Measurements from ENCODE around the gene SMG6.

SMG6 gene

GRCh38 chr17:2094891-2095535 is 208.6 kb downstream of the SMG6 start:
- TF ChIP-seq CTCF (IDR thresholded peaks at IDR 0.05; ENCODE audit: extremely low read depth, insufficient read depth, missing control alignments) = peak; percentile 61
- in situ Hi-C loops (cut with MboI; ENCODE audit: low pct_unique_long_range_greater_than_20kb, low sequenced_read_pairs, unreplicated experiment) = loop anchor here (10.0 kb wide), 1 partner anchor 150 kb away; no protein-coding TSS in a partner anchor
- DNase-seq (ENCODE audit: low spot score) = no peak

GRCh38 chr17:2093349-2093748 is 210.2 kb downstream of the SMG6 start:
- no peak for DNase-seq (ENCODE audit: low spot score)
- in situ Hi-C loops (cut with MboI; ENCODE audit: low pct_unique_long_range_greater_than_20kb, low sequenced_read_pairs, unreplicated experiment) = loop anchor here (10.0 kb wide), 1 partner anchor 151 kb away; no protein-coding TSS in a partner anchor
- no peak for TF ChIP-seq CTCF (IDR thresholded peaks at IDR 0.05; ENCODE audit: extremely low read depth, insufficient read depth, missing control alignments)

GRCh38 chr17:2092253-2092652 is 211.3 kb downstream of the SMG6 start:
- DNase-seq (ENCODE audit: low spot score) = no peak
- no peak for TF ChIP-seq CTCF (IDR thresholded peaks at IDR 0.05; ENCODE audit: extremely low read depth, insufficient read depth, missing control alignments)
- in situ Hi-C loops (cut with MboI; ENCODE audit: low pct_unique_long_range_greater_than_20kb, low sequenced_read_pairs, unreplicated experiment) = loop anchor here (10.0 kb wide), 1 partner anchor 153 kb away; no protein-coding TSS in a partner anchor

- in situ Hi-C loops (cut with MboI; ENCODE audit: low pct_unique_long_range_greater_than_20kb, low sequenced_read_pairs, unreplicated experiment) = loop anchor here (10.0 kb wide), 1 partner anchor 154 kb away; no protein-coding TSS in a partner anchor
- TF ChIP-seq CTCF (IDR thresholded peaks at IDR 0.05; ENCODE audit: extremely low read depth, insufficient read depth, missing control alignments) = no peak
- no peak for DNase-seq (ENCODE audit: low spot score)
Observed at GRCh38 chr17:2090804-2091534, 212.6 kb downstream of the SMG6 start.

- in situ Hi-C loops (cut with MboI; ENCODE audit: low pct_unique_long_range_greater_than_20kb, low sequenced_read_pairs, unreplicated experiment) = loop anchor here (10.0 kb wide), 1 partner anchor 155 kb away; no protein-coding TSS in a partner anchor
- no peak for TF ChIP-seq CTCF (IDR thresholded peaks at IDR 0.05; ENCODE audit: extremely low read depth, insufficient read depth, missing control alignments)
- DNase-seq (ENCODE audit: low spot score) = no peak
Observed at GRCh38 chr17:2090210-2090641, 213.4 kb downstream of the SMG6 start.

GRCh38 chr17:2089021-2089422 is 214.6 kb downstream of the SMG6 start:
- no peak for TF ChIP-seq CTCF (IDR thresholded peaks at IDR 0.05; ENCODE audit: extremely low read depth, insufficient read depth, missing control alignments)
- DNase-seq (ENCODE audit: low spot score) = no peak
- in situ Hi-C loops (cut with MboI; ENCODE audit: low pct_unique_long_range_greater_than_20kb, low sequenced_read_pairs, unreplicated experiment) = no loop called here

Measured in GM13977 (cell line).